UCSD-AML1 (cell line): ENCODE measurements around the gene RAI14.

Experiments
- DNase-seq: peaks from one replicate; lab custom pipeline; 2025; ENCODE audit not compliant: unreplicated experiment; lab: John Stamatoyannopoulos, UW

Gene RAI14

GRCh38 chr5:34674187-34674586 is 18.1 kb downstream of the RAI14 start:
- DNase-seq: no peak

GRCh38 chr5:34675857-34676256 is 19.7 kb downstream of the RAI14 start:
- no peak for DNase-seq

GRCh38 chr5:34676416-34676815 is 20.3 kb downstream of the RAI14 start:
- DNase-seq: no peak

- no peak for DNase-seq
Measured at GRCh38 chr5:34677428-34677827, 21.3 kb downstream of the RAI14 start.

- no peak for DNase-seq
Measured at GRCh38 chr5:34680896-34681295, 24.8 kb downstream of the RAI14 start.

GRCh38 chr5:34682926-34683623 is 26.9 kb downstream of the RAI14 start:
- no peak for DNase-seq

GRCh38 chr5:34684281-34684979 is 28.3 kb downstream of the RAI14 start:
- DNase-seq: no peak

GRCh38 chr5:34684980-34685352 is 28.8 kb downstream of the RAI14 start:
- DNase-seq: no peak

- no peak for DNase-seq
Measured at GRCh38 chr5:34685485-34686165, 29.5 kb downstream of the RAI14 start.

GRCh38 chr5:34686762-34687268 is 30.7 kb downstream of the RAI14 start:
- DNase-seq: peak; percentile 15

- DNase-seq: no peak
Measured at GRCh38 chr5:34687269-34688011, 31.3 kb downstream of the RAI14 start.

- no peak for DNase-seq
Measured at GRCh38 chr5:34688015-34688810, 32.1 kb downstream of the RAI14 start.

- no peak for DNase-seq
Measured at GRCh38 chr5:34690301-34690700, 34.2 kb downstream of the RAI14 start.

GRCh38 chr5:34690898-34691297 is 34.8 kb downstream of the RAI14 start:
- no peak for DNase-seq

- no peak for DNase-seq
Measured at GRCh38 chr5:34691326-34691725, 35.2 kb downstream of the RAI14 start.

GRCh38 chr5:34692786-34693185 is 36.7 kb downstream of the RAI14 start:
- no peak for DNase-seq

GRCh38 chr5:34694012-34694411 is 37.9 kb downstream of the RAI14 start:
- no peak for DNase-seq

GRCh38 chr5:34694685-34695084 is 38.6 kb downstream of the RAI14 start:
- no peak for DNase-seq

- DNase-seq: no peak
Measured at GRCh38 chr5:34695275-34696027, 39.3 kb downstream of the RAI14 start.
